RWPE2 (cell line): ENCODE results near the gene EPN3.

ENCODE experiments used
- ATAC-seq: fragments of 200-7000 bp; cut with Tn5 transposase; 3 replicates; pipeline ENCODE4 v1.9.1; 2021; ENCODE audit warnings: low read depth
- DNase-seq: peaks from one replicate; pipeline ENCODE4 v3.0.0-alpha.2; 2020; ENCODE audit warnings: low spot score
- H3K27ac ChIP-seq: fragments of 450-650 bp; 2 replicates; pipeline ENCODE4 v1.5.1; 2017; ENCODE audit warnings: mild to moderate bottlenecking; ENCODE audit not compliant: poor library complexity, severe bottlenecking
- H3K27me3 ChIP-seq: fragments of 250-450 bp; sonication (Bioruptor Pico); 2 replicates; pipeline ENCODE4 v1.5.1; 2021; ENCODE audit warnings: mild to moderate bottlenecking, moderate library complexity; ENCODE audit not compliant: insufficient read depth, poor library complexity, severe bottlenecking
- H3K36me3 ChIP-seq: fragments of 250-450 bp; sonication (Bioruptor Pico); 2 replicates; pipeline ENCODE4 v1.5.1; 2020; ENCODE audit warnings: low read depth, mild to moderate bottlenecking, moderate library complexity
- H3K4me1 ChIP-seq: fragments of 250-450 bp; sonication (Bioruptor Pico); 2 replicates; pipeline ENCODE4 v1.5.1; 2021; ENCODE audit warnings: mild to moderate bottlenecking, moderate library complexity; ENCODE audit not compliant: insufficient read depth, poor library complexity, severe bottlenecking
- H3K4me3 ChIP-seq: fragments of 250-450 bp; sonication (Bioruptor Pico); 2 replicates; pipeline ENCODE4 v1.5.1; 2021; ENCODE audit warnings: mild to moderate bottlenecking, moderate library complexity; ENCODE audit not compliant: severe bottlenecking
- H3K9me3 ChIP-seq: fragments of 250-450 bp; sonication (Bioruptor Pico); 2 replicates; pipeline ENCODE4 v1.5.1; 2021; ENCODE audit warnings: mild to moderate bottlenecking, moderate library complexity; ENCODE audit not compliant: severe bottlenecking
- CTCF ChIP-seq: fragments of 450-650 bp; IDR thresholded peaks from one replicate; pipeline ENCODE4 v1.5.1; 2017; ENCODE audit warnings: mild to moderate bottlenecking, moderate library complexity; ENCODE audit not compliant: poor library complexity, severe bottlenecking

EPN3 gene

GRCh38 chr17:50575581-50576210 is 43.2 kb downstream of the EPN3 start:
- no peak for TF ChIP-seq CTCF
- no peak for DNase-seq
- ATAC-seq = no peak

DNA sequence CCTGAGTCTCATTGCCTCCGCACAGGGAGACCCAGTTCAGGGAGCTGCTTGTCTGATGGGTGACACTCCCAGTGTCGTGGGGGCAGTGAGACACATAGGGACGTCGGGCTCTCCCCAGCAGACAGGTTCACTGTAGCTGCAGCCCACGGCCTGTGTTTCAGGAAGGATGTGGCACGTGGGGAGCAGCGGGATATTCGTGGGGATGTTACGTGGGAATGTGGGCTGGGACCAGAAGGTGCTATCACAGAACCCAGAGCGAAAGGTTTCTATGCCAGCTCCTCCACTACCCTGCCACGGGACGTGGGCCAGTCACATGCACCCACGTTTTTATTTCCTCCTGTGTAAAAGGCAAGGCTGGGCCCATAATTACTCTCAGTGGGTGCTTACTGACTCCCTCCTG is 44.3 kb downstream of the EPN3 start:
- Histone ChIP-seq H3K4me1 (no peaks in the 10 kb centered on the region), H3K9me3 (no peaks in the 10 kb centered on the region), H3K4me3 (no peak overlapping the region), H3K27me3 (no peaks in the 10 kb centered on the region), H3K27ac (no peak overlapping the region), H3K36me3 (no peaks in the 10 kb centered on the region)
- DNase-seq (no peak), ATAC-seq (no peak)
- TF ChIP-seq CTCF = no peak

More at GRCh38 chr17:50575581-50576210, 43.2 kb downstream of the EPN3 start:
- Histone ChIP-seq H3K9me3 (no peaks in the 10 kb centered on the region), H3K27me3 (no peaks in the 10 kb centered on the region), H3K4me3 (no peak overlapping the region), H3K4me1 (no peaks in the 10 kb centered on the region), H3K27ac (no peak overlapping the region), H3K36me3 (no peaks in the 10 kb centered on the region)

GRCh38 chr17:50577451-50577954 is 45.0 kb downstream of the EPN3 start:
- Histone ChIP-seq H3K4me1 (no peaks in the 10 kb centered on the region), H3K27ac (no peak overlapping the region), H3K9me3 (no peaks in the 10 kb centered on the region), H3K27me3 (no peaks in the 10 kb centered on the region), H3K36me3 (no peaks in the 10 kb centered on the region), H3K4me3 (no peak overlapping the region)
- no peak for DNase-seq
- no peak for TF ChIP-seq CTCF
- ATAC-seq = no peak

- ATAC-seq (no peak), DNase-seq (no peak)
- H3K4me3 ChIP-seq = no peak overlapping the region
- no peaks in the 10 kb centered on the region for H3K27me3 ChIP-seq
- H3K4me1 ChIP-seq = no peaks in the 10 kb centered on the region
- H3K27ac ChIP-seq = no peak overlapping the region
- no peaks in the 10 kb centered on the region for H3K9me3 ChIP-seq
- H3K36me3 ChIP-seq = no peaks in the 10 kb centered on the region
- TF ChIP-seq CTCF = no peak
Observed at GRCh38 chr17:50578173-50578572, 45.6 kb downstream of the EPN3 start.

- H3K27ac ChIP-seq = no peak overlapping the region
- H3K27me3 ChIP-seq = no peaks in the 10 kb centered on the region
- no peaks in the 10 kb centered on the region for H3K9me3 ChIP-seq
- no peaks in the 10 kb centered on the region for H3K4me1 ChIP-seq
- TF ChIP-seq CTCF = no peak
- DNase-seq = no peak
- no peaks in the 10 kb centered on the region for H3K36me3 ChIP-seq
- no peak overlapping the region for H3K4me3 ChIP-seq
- ATAC-seq = no peak
Observed at GRCh38 chr17:50579399-50579798, 46.9 kb downstream of the EPN3 start.
